GM12878 (cell line): ENCODE data around the gene HCN3.

Source experiments
- ATF3 ChIP-seq: IDR thresholded peaks from 2 replicates; pipeline ENCODE4 v1.6.1; 2011; ENCODE audit warnings: low read depth, mild to moderate bottlenecking, low read length, moderate library complexity, borderline replicate concordance; ENCODE audit errors: extremely low read depth
- CREB1 ChIP-seq: IDR thresholded peaks from 2 replicates; pipeline ENCODE4 v1.6.1; 2012; ENCODE audit warnings: low read depth, mild to moderate bottlenecking, inconsistent platforms
- CTCF ChIP-seq, 3 experiments: IDR thresholded peaks in 2 of 3; conservative IDR thresholded peaks in 1 of 3; 2 replicates each; pipeline ENCODE4 v1.5.1; 2011; ENCODE audit warnings: low read depth in 3 of 3, low read length in 3 of 3, mild to moderate bottlenecking in 3 of 3, control low read depth in 2 of 3, moderate library complexity in 2 of 3, inconsistent platforms in 1 of 3, mixed read lengths in 1 of 3; ENCODE audit not compliant: control insufficient read depth in 2 of 3, insufficient read depth in 1 of 3; ENCODE audit errors: extremely low read depth in 1 of 3
- E2F4 ChIP-seq: IDR thresholded peaks from 2 replicates; pipeline ENCODE4 v1.6.1; 2012; ENCODE audit warnings: low read depth, low read length, improper control_type of control experiment
- FOS ChIP-seq: IDR thresholded peaks from 3 replicates; pipeline ENCODE4 v1.6.1; 2011; ENCODE audit warnings: borderline replicate concordance; ENCODE audit not compliant: insufficient read length; ENCODE audit errors: extremely low read depth
- MTA2 ChIP-seq: fragments of 450-650 bp; IDR thresholded peaks from 2 replicates; pipeline ENCODE4 v1.6.1; 2016; ENCODE audit warnings: low read depth, mild to moderate bottlenecking, moderate library complexity
- NR2C1 ChIP-seq: fragments of 450-650 bp; IDR thresholded peaks from 2 replicates; pipeline ENCODE4 v1.6.1; 2017; ENCODE audit warnings: antibody characterized with exemption, mild to moderate bottlenecking, moderate library complexity
- PAX8 ChIP-seq: fragments of 450-650 bp; IDR thresholded peaks from 2 replicates; pipeline ENCODE4 v1.6.1; 2017; ENCODE audit warnings: mild to moderate bottlenecking, moderate library complexity
- POLR2A ChIP-seq: IDR thresholded peaks from 2 replicates; pipeline ENCODE4 v1.6.1; 2011; ENCODE audit warnings: low read depth, mild to moderate bottlenecking, low read length
- RFX5 ChIP-seq: IDR thresholded peaks from 2 replicates; pipeline ENCODE4 v1.6.1; 2011; ENCODE audit warnings: low read depth, low read length, improper control_type of control experiment
- ZNF274 ChIP-seq: IDR thresholded peaks from one replicate; pipeline ENCODE4 v1.8.0; 2011; ENCODE audit not compliant: insufficient read length, insufficient read depth
- ZNF622 ChIP-seq: fragments of 450-650 bp; IDR thresholded peaks from 2 replicates; pipeline ENCODE4 v1.6.1; 2017; ENCODE audit warnings: mild to moderate bottlenecking, inconsistent platforms
- TF ChIP-seq, protein P1 (sequence below): IDR thresholded peaks from 2 replicates; pipeline ENCODE4 v1.6.1; 2012; ENCODE audit warnings: mild to moderate bottlenecking, low read depth, low read length

DNA sequence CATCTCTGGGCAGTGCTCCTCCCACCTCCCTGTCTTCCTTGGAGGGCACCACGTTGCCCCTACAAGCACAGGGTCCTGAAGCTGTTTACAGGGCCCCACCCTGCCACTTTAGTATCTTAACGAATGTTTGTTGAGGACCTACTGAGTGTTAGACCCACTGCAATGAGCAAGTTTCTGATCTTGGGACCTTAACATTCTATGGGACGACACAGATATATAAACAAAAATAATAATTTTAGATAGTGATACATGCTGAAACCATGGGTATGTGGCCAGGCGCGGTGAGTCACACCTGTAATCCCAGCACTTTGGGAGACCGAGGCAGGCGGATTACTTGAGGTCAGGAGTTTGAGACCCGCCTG is 32.1 kb upstream of the HCN3 start:
- TF ChIP-seq CREB1 (no peak), CTCF (IDR thresholded peaks at IDR 0.05 in 2 of 3, conservative IDR thresholded peaks at IDR 0.05 in 1 of 3; ENCODE audit: control insufficient read depth in 2 of 3, extremely low read depth in 1 of 3, insufficient read depth in 1 of 3, low read depth in 3 of 3, low read length in 3 of 3) (no peak), NR2C1 (no peak), POLR2A (no peak), E2F4 (no peak), ATF3 (no peak), RFX5 (no peak), MTA2 (no peak), PAX8 (no peak), ZNF274 (no peak), ZNF622 (no peak), FOS (no peak)
- TF ChIP-seq, protein P1, sequence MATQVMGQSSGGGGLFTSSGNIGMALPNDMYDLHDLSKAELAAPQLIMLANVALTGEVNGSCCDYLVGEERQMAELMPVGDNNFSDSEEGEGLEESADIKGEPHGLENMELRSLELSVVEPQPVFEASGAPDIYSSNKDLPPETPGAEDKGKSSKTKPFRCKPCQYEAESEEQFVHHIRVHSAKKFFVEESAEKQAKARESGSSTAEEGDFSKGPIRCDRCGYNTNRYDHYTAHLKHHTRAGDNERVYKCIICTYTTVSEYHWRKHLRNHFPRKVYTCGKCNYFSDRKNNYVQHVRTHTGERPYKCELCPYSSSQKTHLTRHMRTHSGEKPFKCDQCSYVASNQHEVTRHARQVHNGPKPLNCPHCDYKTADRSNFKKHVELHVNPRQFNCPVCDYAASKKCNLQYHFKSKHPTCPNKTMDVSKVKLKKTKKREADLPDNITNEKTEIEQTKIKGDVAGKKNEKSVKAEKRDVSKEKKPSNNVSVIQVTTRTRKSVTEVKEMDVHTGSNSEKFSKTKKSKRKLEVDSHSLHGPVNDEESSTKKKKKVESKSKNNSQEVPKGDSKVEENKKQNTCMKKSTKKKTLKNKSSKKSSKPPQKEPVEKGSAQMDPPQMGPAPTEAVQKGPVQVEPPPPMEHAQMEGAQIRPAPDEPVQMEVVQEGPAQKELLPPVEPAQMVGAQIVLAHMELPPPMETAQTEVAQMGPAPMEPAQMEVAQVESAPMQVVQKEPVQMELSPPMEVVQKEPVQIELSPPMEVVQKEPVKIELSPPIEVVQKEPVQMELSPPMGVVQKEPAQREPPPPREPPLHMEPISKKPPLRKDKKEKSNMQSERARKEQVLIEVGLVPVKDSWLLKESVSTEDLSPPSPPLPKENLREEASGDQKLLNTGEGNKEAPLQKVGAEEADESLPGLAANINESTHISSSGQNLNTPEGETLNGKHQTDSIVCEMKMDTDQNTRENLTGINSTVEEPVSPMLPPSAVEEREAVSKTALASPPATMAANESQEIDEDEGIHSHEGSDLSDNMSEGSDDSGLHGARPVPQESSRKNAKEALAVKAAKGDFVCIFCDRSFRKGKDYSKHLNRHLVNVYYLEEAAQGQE: no peak
